HG03378 (cell line): ENCODE results near the gene RHPN2.
A peak's percentile ranks its signal among the peaks of the same experiment; 100 is the strongest.
"Not testable (repeated sequence)": the region's sequence is repeated elsewhere in the genome, so short reads cannot be mapped to it uniquely, and the experiment has no call there.

Source experiments
- ATAC-seq: cut with Tn5 transposase; IDR thresholded peaks from one replicate; pipeline ENCODE4 v1.9.1; 2021; ENCODE audit warnings: mild to moderate bottlenecking, moderate library complexity; ENCODE audit not compliant: unreplicated experiment

Gene RHPN2

GRCh38 chr19:32979807-32980206 lies 84.9 kb downstream of the RHPN2 start:
- not testable (repeated sequence) for ATAC-seq

GRCh38 chr19:32977813-32978212 lies 86.9 kb downstream of the RHPN2 start:
- ATAC-seq: not testable (repeated sequence)

GRCh38 chr19:32977280-32977679 lies 87.4 kb downstream of the RHPN2 start:
- no peak for ATAC-seq

GRCh38 chr19:32976223-32976805 lies 88.4 kb downstream of the RHPN2 start:
- ATAC-seq: no peak

GRCh38 chr19:32971715-32972540 lies 92.8 kb downstream of the RHPN2 start, which contains the start of the genes CEP89 and FAAP24:
TSS of gene CEP89 (minus strand) at chr19:32971958. CDS start at chr19:32971874, 84 bp downstream.
TSS of gene FAAP24 (plus strand) at chr19:32972242. CDS start at chr19:32973197, 955 bp downstream.
- peak; percentile 99 for ATAC-seq

- no peak for ATAC-seq
Measured at GRCh38 chr19:32971012-32971595, 93.6 kb downstream of the RHPN2 start.

GRCh38 chr19:32969549-32969948 lies 95.1 kb downstream of the RHPN2 start:
- ATAC-seq: no peak

GRCh38 chr19:32966750-32967149 lies 97.9 kb downstream of the RHPN2 start:
- no peak for ATAC-seq

GRCh38 chr19:32945260-32945659 lies 119.4 kb downstream of the RHPN2 start:
- ATAC-seq: no peak

- not testable (repeated sequence) for ATAC-seq
Measured at GRCh38 chr19:32941273-32941672, 123.4 kb downstream of the RHPN2 start.

- no peak for ATAC-seq
Measured at GRCh38 chr19:32936065-32936464, 128.6 kb downstream of the RHPN2 start.

GRCh38 chr19:32935629-32936028 lies 129.1 kb downstream of the RHPN2 start:
- ATAC-seq: no peak

- no peak for ATAC-seq
Measured at GRCh38 chr19:32933571-32933970, 131.1 kb downstream of the RHPN2 start.

- no peak for ATAC-seq
Measured at GRCh38 chr19:32930567-32930966, 134.1 kb downstream of the RHPN2 start.

GRCh38 chr19:32928806-32929205 lies 135.9 kb downstream of the RHPN2 start:
- no peak for ATAC-seq
